ENCODE measurements around the gene ATP10A. TPM values are rescaled to one million over a fixed set of nuclear protein-coding genes. Genes with fewer than 3 reads are reported as not detected.

ATP10A gene
- total RNA-seq, 1 experiment from 2014 or later = not detected

DNA sequence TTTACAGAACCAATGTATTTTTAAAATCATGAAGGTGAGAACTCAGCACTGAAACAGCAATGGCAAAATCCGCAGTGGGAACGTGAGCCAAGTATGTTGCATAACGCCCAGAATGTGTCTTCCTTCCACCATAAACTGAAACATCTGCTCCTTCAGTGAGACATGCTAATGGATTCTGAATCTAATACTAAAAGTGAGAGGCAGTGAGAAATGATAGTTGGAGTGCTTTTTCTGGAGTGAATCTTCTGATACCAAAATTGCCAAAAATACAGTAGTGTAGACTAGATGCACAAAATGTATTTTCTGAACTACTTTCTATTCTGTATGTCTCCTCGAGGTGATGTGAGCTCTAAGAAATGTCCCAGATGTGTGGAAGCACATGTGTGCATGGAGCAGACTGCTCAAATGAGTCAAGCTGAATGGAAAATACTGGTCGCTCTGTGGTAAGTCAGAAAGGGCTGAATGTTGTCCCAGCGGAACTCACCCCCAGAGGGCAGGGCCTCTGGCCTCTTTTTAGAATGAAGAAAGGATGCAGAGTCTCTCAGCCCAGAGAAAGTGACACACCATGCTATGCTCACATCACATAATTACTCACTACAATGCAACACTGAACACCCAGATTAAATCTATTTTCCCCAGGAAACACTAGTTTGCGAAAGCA is 73.0 kb downstream of the ATP10A start:
- intact Hi-C loops (cut with micrococcal nuclease) = no loop called here

DNA sequence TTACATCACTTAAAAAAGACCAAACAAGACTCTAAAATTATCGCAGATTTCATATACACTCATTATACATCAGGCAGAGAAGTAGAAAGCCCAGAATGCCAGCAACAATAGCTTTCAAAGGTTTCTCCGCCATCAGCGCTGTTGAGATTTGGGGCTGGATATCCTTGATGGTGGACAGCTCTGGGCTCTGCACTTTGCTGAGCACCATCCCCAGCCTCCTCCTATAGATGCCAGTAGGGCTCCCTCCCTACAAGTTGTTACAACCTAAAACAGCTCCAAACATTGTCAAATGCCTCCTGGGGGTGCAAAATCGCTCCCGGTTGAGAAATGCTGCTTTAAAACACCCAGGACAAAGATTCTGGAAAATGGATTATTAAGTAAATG is 73.5 kb downstream of the ATP10A start:
- POLR2A ChIA-PET = no interaction called here
- intact Hi-C loops (cut with micrococcal nuclease) = no loop called here
- no peaks in the 10 kb centered on the region for H3K27me3 Mint-ChIP-seq (ENCODE audit: insufficient read depth, unreplicated experiment)
- H3K36me3 Mint-ChIP-seq (ENCODE audit: insufficient read depth, unreplicated experiment) = no peaks in the 10 kb centered on the region
- H3K27ac Mint-ChIP-seq (ENCODE audit: low read depth, unreplicated experiment) = no peak overlapping the region
- no TSS peak for BruUV-seq (replicated peaks)
- CTCF ChIA-PET = interaction anchor here (0.6 kb wide), 1 partner anchor 364 kb away, joined by 4 read pairs; no protein-coding TSS in a partner anchor
- peaks cover 22% of the 10 kb centered on the region for H3K9me3 Mint-ChIP-seq (ENCODE audit: unreplicated experiment)
- H3K4me1 Mint-ChIP-seq (ENCODE audit: insufficient read depth, unreplicated experiment) = no peaks in the 10 kb centered on the region
- no peak for DNase-seq (ENCODE audit: unreplicated experiment)
- no peak overlapping the region for H3K4me3 Mint-ChIP-seq (ENCODE audit: unreplicated experiment)
- TF ChIP-seq, protein P1, sequence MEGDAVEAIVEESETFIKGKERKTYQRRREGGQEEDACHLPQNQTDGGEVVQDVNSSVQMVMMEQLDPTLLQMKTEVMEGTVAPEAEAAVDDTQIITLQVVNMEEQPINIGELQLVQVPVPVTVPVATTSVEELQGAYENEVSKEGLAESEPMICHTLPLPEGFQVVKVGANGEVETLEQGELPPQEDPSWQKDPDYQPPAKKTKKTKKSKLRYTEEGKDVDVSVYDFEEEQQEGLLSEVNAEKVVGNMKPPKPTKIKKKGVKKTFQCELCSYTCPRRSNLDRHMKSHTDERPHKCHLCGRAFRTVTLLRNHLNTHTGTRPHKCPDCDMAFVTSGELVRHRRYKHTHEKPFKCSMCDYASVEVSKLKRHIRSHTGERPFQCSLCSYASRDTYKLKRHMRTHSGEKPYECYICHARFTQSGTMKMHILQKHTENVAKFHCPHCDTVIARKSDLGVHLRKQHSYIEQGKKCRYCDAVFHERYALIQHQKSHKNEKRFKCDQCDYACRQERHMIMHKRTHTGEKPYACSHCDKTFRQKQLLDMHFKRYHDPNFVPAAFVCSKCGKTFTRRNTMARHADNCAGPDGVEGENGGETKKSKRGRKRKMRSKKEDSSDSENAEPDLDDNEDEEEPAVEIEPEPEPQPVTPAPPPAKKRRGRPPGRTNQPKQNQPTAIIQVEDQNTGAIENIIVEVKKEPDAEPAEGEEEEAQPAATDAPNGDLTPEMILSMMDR (IDR thresholded peaks at IDR 0.05; ENCODE audit: unreplicated experiment) = no peak

More for the DNA sequence above, 73.0 kb downstream of the ATP10A start:
- ChIA-PET POLR2A (no interaction called here), CTCF (interaction anchor here (0.6 kb wide), 1 partner anchor 364 kb away, joined by 4 read pairs; no protein-coding TSS in a partner anchor)
- Mint-ChIP-seq H3K9me3 (ENCODE audit: unreplicated experiment) (peaks cover 26% of the 10 kb centered on the region), H3K27me3 (ENCODE audit: insufficient read depth, unreplicated experiment) (no peaks in the 10 kb centered on the region), H3K27ac (ENCODE audit: low read depth, unreplicated experiment) (no peak overlapping the region), H3K36me3 (ENCODE audit: insufficient read depth, unreplicated experiment) (no peaks in the 10 kb centered on the region), H3K4me3 (ENCODE audit: unreplicated experiment) (no peak overlapping the region), H3K4me1 (ENCODE audit: insufficient read depth, unreplicated experiment) (no peaks in the 10 kb centered on the region)
- BruUV-seq (replicated peaks) = no TSS peak
- no peak for DNase-seq (ENCODE audit: unreplicated experiment)
- TF ChIP-seq, protein P1 (IDR thresholded peaks at IDR 0.05; ENCODE audit: unreplicated experiment) = no peak

DNA sequence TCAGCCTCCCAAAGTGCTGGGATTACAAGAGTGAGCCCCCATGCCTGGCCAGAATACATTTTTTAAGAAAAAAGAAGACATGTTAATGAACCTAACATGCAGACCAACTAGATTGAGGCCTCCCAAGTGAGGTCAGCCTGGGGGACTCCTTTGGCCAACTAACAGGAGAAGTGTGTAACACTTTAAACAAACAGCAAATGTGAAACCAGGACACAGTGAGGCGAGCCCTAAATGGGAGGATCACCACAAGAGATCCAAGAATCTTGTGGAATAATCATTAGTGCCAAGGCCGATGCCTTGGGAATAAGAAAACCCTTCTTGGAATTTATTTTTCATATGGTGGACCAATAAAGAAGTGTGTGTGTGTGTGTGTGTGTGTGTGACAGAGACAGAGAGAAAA is 73.9 kb downstream of the ATP10A start:
- no peak for DNase-seq (ENCODE audit: unreplicated experiment)
- Mint-ChIP-seq H3K27ac (ENCODE audit: low read depth, unreplicated experiment) (no peak overlapping the region), H3K36me3 (ENCODE audit: insufficient read depth, unreplicated experiment) (no peaks in the 10 kb centered on the region), H3K27me3 (ENCODE audit: insufficient read depth, unreplicated experiment) (no peaks in the 10 kb centered on the region), H3K4me1 (ENCODE audit: insufficient read depth, unreplicated experiment) (no peaks in the 10 kb centered on the region), H3K4me3 (ENCODE audit: unreplicated experiment) (no peak overlapping the region), H3K9me3 (ENCODE audit: unreplicated experiment) (peaks cover 19% of the 10 kb centered on the region)
- POLR2A ChIA-PET = no interaction called here
- CTCF ChIA-PET = no interaction called here
- no TSS peak for BruUV-seq (replicated peaks)
- intact Hi-C loops (cut with micrococcal nuclease) = no loop called here
- TF ChIP-seq, protein P1 (IDR thresholded peaks at IDR 0.05; ENCODE audit: unreplicated experiment) = no peak

DNA sequence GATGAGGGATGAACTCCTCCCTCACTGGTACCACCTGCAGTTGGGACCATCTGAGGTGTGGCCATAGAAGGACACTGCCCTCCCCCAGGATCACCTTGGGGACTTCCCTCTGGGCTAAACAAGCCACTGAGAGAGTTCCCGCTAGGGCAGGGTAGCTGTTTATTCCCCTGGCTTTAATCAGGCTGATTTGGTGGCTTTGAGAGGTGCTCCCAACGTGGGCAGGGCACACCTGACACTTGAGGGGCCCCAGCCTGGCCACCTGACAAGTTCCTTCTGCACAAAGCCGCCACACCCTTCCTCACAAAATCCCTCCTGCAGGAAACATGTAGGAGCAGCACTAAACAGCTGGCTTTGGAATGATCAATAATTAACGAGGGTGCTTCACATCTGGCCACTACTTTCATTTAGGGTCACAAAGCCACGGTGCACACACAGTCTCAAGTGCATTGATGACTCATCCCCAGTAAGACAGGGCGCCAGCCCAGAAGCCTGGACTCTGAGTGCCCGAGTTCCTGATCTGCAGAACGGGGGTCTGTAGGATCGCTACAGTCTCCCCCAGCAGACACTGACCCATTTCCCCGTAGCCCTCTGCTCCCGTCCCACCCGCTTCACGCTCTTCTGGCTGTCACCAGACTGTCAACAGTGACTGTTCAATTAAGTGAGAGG is 75.1 kb downstream of the ATP10A start:
- Mint-ChIP-seq H3K36me3 (ENCODE audit: insufficient read depth, unreplicated experiment) (no peaks in the 10 kb centered on the region), H3K4me1 (ENCODE audit: insufficient read depth, unreplicated experiment) (no peaks in the 10 kb centered on the region), H3K9me3 (ENCODE audit: unreplicated experiment) (peaks cover 25% of the 10 kb centered on the region), H3K27me3 (ENCODE audit: insufficient read depth, unreplicated experiment) (no peaks in the 10 kb centered on the region), H3K27ac (ENCODE audit: low read depth, unreplicated experiment) (no peak overlapping the region), H3K4me3 (ENCODE audit: unreplicated experiment) (no peak overlapping the region)
- TF ChIP-seq, protein P1 (IDR thresholded peaks at IDR 0.05; ENCODE audit: unreplicated experiment) = no peak
- ChIA-PET POLR2A (no interaction called here), CTCF (no interaction called here)
- no TSS peak for BruUV-seq (replicated peaks)
- intact Hi-C loops (cut with micrococcal nuclease) = no loop called here
- no peak for DNase-seq (ENCODE audit: unreplicated experiment)
